Transverse colon (tissue), 4 donors: ENCODE measurements around the gene ARRDC3.

ENCODE experiments used
- CTCF ChIP-seq, 5 experiments: fragments of 200-600 bp in 3 of 5; fragments of 450-650 bp in 2 of 5; sonication (generic) in 3 of 5; IDR thresholded peaks; 1 replicate in 2 of 5; 2 replicates in 3 of 5; pipeline ENCODE4 v1.5.1; 2016 to 2017; ENCODE audit warnings: antibody characterized with exemption in 5 of 5, inconsistent platforms in 3 of 5, mild to moderate bottlenecking in 2 of 5, moderate library complexity in 1 of 5
- EP300 ChIP-seq: sonication (generic); formaldehyde crosslinking; IDR thresholded peaks from one replicate; pipeline ENCODE4 v1.6.1; 2017; ENCODE audit warnings: antibody characterized with exemption, low read depth
- POLR2A ChIP-seq: fragments of 450-650 bp; IDR thresholded peaks from one replicate; pipeline ENCODE4 v1.6.1; 2016; ENCODE audit warnings: antibody characterized with exemption, mild to moderate bottlenecking, moderate library complexity
- POLR2AphosphoS5 ChIP-seq, 3 donors: sonication (generic); formaldehyde crosslinking; IDR thresholded peaks; one replicate each; pipeline ENCODE4 v1.6.1; 2016; ENCODE audit warnings: antibody characterized with exemption in 3 of 3

- peak; percentile 33 for TF ChIP-seq EP300
- peak in 1 of 5 experiments; percentile 21 for TF ChIP-seq CTCF (IDR thresholded peaks at IDR 0.05)
- TF ChIP-seq POLR2AphosphoS5 (IDR thresholded peaks at IDR 0.05): peak; percentile 99 to 100 (median 99)
- peak; percentile 99 for TF ChIP-seq POLR2A
Measured at GRCh38 chr5:91383027-91383955, at the start of gene ARRDC3.
